Right renal pelvis (tissue), 4 donors: ENCODE results near the gene REEP3. TPM values are rescaled to one million over a fixed set of nuclear protein-coding genes. Genes with fewer than 3 reads are reported as not detected.
"Not testable (repeated sequence)": the region's sequence is repeated elsewhere in the genome, so short reads cannot be mapped to it uniquely, and the experiment has no call there.

Source experiments
- DNase-seq, 4 donors: peaks; one replicate each; pipeline ENCODE4 v3.0.0-alpha.2; 2013; ENCODE audit warnings: low read depth in 4 of 4, low spot score in 3 of 4, missing footprints in 1 of 4
- polyA plus RNA-seq, 4 donors: library from polyadenylated mRNA; unstranded; fragments of 120-200 nt; gene quantifications; one replicate each; pipeline ENCODE4 v1.2.1, GENCODE V29; 2013; ENCODE audit not compliant: insufficient read length in 4 of 4

Gene REEP3
- polyA plus RNA-seq, 4 donors = 27.4 to 33.3 (median 29.9) TPM

DNA sequence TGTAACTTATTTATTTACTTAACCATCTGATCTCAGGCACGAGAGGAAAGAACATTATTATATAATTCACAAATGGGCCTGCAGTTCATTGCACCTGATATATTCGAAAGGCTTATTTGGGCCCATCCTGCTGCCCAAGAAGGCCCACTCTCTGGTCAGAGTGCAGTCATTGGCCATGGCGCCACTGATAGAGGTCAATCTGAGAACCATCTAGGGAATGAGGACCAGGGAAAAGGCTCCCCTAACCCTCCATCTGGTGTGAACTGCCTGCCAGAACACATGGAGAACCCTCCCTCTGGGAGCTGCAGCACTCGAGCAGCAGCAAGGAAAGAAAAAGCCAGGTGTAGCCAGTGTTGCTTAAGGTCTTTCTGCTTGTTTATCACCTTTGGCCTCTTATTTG lies 136.6 kb downstream of the REEP3 start:
- DNase-seq = no peak

DNA sequence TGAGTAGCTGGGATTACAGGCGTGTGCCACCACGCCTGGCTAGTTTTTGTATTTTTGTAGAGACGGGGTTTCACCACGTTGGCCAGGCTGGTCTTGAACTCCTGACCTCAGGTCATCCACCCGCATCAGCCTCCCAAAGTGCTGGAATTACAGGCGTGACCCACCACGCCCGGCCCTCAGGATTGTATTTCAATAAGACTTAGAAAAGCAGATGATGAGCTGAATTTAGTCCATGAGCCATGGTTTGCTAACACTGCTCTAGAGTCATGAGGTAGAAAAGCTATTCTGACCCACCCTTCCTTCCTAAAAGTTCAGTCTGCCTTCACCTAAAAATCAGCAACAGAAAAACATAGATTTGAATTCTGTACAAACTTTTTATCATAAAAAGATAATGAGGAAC lies 139.7 kb downstream of the REEP3 start:
- DNase-seq = not testable (repeated sequence)

DNA sequence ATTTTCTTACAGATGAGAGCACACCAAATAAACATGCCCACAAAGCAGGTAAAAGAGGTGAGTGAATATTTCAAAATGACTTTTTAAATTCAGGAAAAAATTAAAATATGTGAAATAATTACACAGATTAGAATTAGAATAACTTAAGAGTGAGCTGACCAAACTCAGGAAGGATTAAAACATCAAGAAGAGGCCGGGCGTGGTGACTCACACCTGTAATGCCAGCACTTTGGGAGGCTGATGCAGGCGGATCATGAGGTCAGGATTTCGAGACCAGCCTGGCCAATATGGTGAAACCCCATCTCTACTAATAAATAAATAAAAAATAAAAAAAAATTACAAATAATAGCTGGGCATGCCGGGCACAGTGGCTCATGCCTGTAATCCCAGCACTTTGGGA lies 140.1 kb downstream of the REEP3 start:
- DNase-seq = no peak

- no peak for DNase-seq
Measured at GRCh38 chr10:63664341-63664885, 143.2 kb downstream of the REEP3 start.

GRCh38 chr10:63665006-63665580 lies 143.9 kb downstream of the REEP3 start:
- DNase-seq = not testable (repeated sequence)

- DNase-seq = no peak
Measured at GRCh38 chr10:63665670-63666134, 144.5 kb downstream of the REEP3 start.

DNA sequence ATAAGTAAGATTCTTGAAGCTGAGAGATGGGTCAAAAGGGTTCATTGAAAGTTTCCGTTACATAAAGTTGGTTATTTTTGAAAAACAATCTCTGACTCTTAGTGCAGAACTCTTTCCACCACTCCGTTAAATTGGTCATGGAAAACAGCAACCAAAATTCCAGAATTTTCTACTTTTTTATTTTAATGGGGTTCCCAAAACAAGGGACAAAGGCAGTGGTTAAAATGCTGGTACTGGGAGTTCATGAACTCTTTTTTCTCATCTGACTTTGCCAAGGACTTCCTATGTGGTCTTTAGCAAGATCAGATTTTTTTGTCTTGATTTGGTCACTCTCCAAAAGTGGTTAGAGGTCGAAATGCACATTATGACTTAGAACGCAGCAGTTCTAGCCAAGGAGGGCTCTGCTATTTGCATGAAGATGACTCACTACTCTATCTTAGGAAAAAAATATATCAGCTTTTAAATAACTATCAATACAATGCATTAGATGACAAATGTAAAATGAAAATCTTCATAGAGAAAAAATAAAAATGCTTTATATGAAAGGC lies 145.7 kb downstream of the REEP3 start:
- DNase-seq = no peak

DNA sequence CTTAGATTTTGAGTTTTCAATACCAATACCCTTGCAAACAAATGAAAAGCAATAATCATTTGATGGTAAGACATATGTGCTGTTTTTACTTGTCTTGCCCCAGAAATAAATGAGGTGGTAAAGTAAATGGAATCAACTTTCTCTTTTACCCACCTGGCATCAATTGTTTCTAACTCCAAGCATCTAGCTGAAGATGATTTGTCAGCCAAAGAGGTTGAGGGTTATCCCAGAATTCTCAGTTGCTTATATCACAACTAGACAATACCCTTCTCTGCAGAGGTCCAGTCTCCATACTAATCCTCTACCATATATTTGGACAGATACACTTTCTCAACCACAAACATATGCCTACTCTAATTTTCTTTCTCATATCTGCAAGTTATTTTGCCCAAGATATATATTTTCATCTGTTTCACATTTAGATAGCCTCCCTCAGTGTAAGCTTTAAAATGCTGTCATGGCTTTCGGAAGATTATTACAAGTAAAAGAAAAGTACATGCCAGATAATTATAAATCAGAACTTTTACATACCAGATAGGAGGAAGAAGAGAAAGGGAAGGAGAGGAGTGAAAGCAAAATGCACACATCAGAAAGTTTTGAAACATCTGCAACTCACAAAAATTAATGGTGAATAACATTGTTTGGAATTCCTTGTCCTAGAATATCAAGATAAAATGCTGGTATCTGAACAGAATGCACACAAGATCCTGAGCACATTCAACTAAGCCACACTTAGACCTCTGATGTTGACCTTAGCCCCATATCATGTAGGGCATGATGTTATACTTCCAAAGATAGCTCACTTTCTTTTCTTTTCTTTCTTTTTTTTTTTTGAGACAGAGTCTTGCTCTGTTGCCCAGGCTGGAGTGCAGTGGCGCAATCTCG lies 146.6 kb downstream of the REEP3 start:
- no peak for DNase-seq

DNA sequence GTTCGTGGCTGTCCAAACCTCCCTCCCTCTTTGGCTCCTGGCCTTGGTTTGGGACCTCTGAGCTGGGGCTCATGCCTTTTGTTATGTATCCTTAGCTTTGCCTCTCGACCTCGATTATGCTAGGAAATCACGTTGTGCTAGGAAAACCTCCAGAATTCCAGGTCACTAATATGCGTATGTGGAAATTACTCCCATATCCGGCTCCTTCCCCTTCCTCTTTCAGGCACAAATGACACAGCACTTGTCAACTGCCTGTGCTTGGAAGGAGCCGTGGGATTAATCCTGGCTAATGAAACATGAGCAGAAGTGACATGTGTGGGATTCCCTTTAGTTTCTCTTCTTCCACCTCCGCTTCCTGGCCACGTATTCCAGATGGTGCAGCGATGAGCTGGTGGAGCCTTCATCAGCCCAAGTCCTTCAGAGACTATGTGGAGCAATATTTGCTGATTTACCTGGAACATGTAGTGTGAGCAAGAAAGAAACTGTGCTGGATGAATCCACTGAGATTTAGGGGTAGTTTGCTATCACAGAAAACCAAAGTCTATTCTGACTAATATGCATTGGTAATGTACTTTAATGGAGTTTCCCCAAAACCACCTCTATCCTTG lies 149.2 kb downstream of the REEP3 start:
- DNase-seq = no peak

DNA sequence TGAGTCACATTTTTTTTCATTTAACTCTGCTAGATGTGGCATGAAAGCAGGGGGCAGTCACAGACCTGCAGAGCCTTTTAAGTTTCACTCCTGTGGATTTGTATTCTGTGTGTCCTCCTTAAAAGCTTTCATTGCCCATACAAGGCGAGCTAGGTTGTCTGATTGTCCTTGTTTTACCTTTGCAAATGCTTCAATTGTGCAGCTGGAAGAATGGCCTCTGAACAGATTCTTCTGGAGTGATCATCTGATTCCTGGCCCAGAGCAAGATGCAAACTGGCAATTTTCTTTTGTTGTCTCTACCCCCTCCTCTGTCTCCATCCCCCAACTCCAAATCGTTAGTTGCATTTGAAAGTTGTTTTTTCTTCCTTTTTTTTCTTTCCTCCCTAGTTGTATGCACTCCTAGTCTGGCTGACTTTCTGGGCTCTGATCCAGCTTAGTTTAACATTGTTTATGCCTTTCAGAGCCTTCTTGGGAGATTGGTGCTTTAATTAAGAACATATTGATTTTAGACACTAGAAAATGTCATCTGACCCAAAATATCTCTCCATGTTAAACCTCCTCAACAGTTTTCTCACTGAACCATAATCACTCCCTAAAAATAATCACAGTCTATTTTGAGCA lies 150.2 kb downstream of the REEP3 start:
- DNase-seq = peak in 1 of 4 donors; percentile 40

DNA sequence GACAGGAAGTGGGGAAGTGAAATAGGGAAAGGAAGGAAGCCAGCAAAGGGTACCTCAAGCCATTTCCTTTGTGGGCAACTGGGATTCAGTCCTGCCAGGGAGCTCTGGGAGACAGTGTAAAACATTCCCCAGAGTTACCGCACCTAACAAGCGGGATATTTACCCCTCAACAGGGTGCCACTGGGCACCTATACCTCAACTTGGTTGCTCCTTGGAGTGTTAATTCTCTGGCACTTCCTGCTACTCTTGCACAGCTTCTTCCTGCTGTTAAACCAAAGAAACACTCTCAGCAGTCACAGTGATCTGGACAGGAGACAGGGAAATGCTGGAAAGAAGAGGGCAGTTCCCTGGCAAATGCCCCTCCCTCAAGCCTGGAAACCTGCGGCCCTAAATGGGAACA lies 151.3 kb downstream of the REEP3 start:
- DNase-seq = no peak

DNA sequence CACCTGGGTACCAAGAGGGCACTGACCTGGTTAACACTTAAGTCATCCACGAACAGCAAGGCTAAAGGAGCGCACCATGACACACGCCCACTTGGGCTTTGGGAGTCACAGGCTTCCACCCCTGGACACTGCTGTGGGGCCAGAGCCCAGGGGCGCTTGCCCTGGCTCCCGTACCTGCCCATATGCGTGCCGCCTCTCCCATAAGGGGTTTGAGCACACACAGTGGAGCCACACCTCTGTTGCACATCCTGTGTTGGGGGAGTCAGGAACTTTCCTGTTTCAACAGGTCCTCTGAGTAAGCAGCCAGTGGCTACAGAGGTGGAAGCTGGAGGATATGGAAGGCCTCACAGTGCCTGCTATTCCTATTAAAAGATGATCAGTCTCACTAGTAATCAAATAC lies 152.0 kb downstream of the REEP3 start:
- DNase-seq = no peak

GRCh38 chr10:63673846-63674245 lies 152.6 kb downstream of the REEP3 start:
- DNase-seq = no peak

Other genes starting within 250 kb of the REEP3 start
- 100 to 1,000 TPM in 3 of 4 donors, 10 to 100 TPM in 1; 88.4 to 115 (median 112) TPM for gene JMJD1C, start 55.4 kb upstream of the REEP3 start, polyA plus RNA-seq